HepG2 (cell line): ENCODE measurements around the gene SLC25A22. TPM values are rescaled to one million over a fixed set of nuclear protein-coding genes. Genes with fewer than 3 reads are reported as not detected.

Experiments used
- FOXA1 ChIP-seq, 2 experiments: fragments of 450-650 bp in 1 of 2; sonication (generic) in 1 of 2; formaldehyde crosslinking in 1 of 2; IDR thresholded peaks; 2 replicates each; pipeline versions ENCODE4 v1.4.0 to v1.6.1; 2016 to 2020; ENCODE audit warnings: missing genetic modification reagents in 1 of 2
- MED13 ChIP-seq: sonication (generic); formaldehyde crosslinking; IDR thresholded peaks from 2 replicates; pipeline ENCODE4 v1.5.0; 2020; ENCODE audit warnings: missing genetic modification reagents
- XRCC5 ChIP-seq: fragments of 200-400 bp; formaldehyde crosslinking; optimal IDR thresholded peaks from 2 replicates; pipeline ENCODE3; 2017; ENCODE audit warnings: mild to moderate bottlenecking, low read length
- ZNF225 ChIP-seq: sonication (generic); formaldehyde crosslinking; IDR thresholded peaks from 2 replicates; pipeline ENCODE4 v1.4.0; 2020; ENCODE audit warnings: mild to moderate bottlenecking, missing genetic modification reagents
- ZSCAN20 ChIP-seq: sonication (generic); formaldehyde crosslinking; IDR thresholded peaks from 2 replicates; pipeline ENCODE4 v1.4.0; 2020; ENCODE audit warnings: missing genetic modification reagents, mild to moderate bottlenecking, borderline replicate concordance
- polyA plus RNA-seq, 8 experiments: library from polyadenylated mRNA; depleted of rRNA in 3 of 8; stranded (reverse) in 7 of 8; unstranded in 1 of 8; fragments of >200 nt; fragmentation: Illumina TruSeq in 4 of 8; extraction: Trizol in 4 of 8; gene quantifications; 2 replicates each; pipeline versions ENCODE4 v1.2.1 to v1.2.3, GENCODE V29; 2011 to 2016; ENCODE audit warnings: low read depth in 4 of 8, missing spikeins in 1 of 8, mixed read lengths in 1 of 8; ENCODE audit not compliant: insufficient read depth in 1 of 8
- total RNA-seq, 5 experiments: library from RNA; depleted of rRNA; stranded (reverse); fragments of >200 nt; fragmentation: Illumina TruSeq; extraction: Trizol; gene quantifications; 2 replicates each; pipeline ENCODE4 v1.2.3, GENCODE V29; 2016; ENCODE audit warnings: low read depth in 1 of 5
- TF ChIP-seq, protein P1 (sequence below): sonication (generic); formaldehyde crosslinking; IDR thresholded peaks from 2 replicates; pipeline ENCODE4 v1.4.0; 2020; ENCODE audit warnings: missing genetic modification reagents, borderline replicate concordance
- TF ChIP-seq, protein P2 (sequence below): sonication (generic); formaldehyde crosslinking; IDR thresholded peaks from 2 replicates; pipeline ENCODE4 v1.8.1; 2023; ENCODE audit warnings: missing genetic modification reagents, mild to moderate bottlenecking, borderline replicate concordance
- TF ChIP-seq, protein P3 (sequence below): sonication (generic); formaldehyde crosslinking; IDR thresholded peaks from 2 replicates; pipeline ENCODE4 v1.4.0; 2020; ENCODE audit warnings: missing genetic modification reagents, mild to moderate bottlenecking, borderline replicate concordance

Gene SLC25A22
- total and polyA plus RNA-seq, 2 of the 13 experiments (the other 11 are each of a cell fraction or from before 2014, with no cell fraction given): 12.4 to 19.2 TPM

DNA sequence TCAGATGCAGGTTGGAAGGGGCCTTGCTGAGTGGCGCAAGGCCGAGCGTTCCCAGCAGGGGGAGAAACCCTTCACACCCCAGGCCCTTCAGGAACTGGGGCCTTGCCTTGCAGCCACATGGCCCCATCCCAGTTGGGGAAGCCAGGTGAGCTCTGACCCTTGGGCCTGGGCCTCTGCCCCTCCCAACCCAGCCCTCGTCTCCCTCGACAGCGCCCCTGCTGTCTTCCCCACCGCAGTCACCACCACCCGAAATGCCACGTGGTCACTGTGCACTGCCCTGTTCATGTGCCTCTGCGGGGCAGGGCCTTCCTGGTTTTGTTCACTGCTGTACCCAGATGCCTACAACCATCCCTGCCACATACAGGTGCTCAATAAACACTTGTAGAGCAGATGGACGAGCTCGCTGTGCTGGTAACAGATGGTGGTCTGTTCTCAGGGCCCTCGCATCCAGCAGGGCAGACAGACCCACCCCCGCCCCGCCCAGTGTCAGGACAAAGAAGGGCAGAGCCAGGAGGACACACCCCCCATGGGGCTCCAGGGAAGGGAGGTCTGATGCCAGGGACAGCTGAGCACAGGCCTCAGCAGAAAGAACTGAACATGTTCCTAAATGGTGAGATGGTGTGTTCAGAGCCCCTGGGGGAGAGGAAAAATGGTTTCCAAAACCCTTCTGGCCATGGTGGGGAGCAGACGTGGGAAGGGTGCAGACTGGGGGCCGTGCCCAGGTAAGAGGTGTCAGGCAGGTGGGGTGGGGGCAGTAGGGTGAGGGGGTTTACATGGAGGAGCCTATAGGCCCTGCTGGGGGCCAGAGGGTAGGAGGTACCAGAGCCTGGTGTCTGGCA lies 40.6 kb upstream of the SLC25A22 start (continued):
- TF ChIP-seq XRCC5 (peak; percentile 79), MED13 (CRISPR knock-in tag) (no peak), FOXA1 (IDR thresholded peaks at IDR 0.05) (no peak), FOXA1 (CRISPR knock-in tag; IDR thresholded peaks at IDR 0.05) (0 out of 2 replicates have a peak, but pooled peaks have one; percentile 40), ZSCAN20 (CRISPR knock-in tag) (no peak), ZNF225 (CRISPR knock-in tag) (no peak)
- TF ChIP-seq, protein P1, sequence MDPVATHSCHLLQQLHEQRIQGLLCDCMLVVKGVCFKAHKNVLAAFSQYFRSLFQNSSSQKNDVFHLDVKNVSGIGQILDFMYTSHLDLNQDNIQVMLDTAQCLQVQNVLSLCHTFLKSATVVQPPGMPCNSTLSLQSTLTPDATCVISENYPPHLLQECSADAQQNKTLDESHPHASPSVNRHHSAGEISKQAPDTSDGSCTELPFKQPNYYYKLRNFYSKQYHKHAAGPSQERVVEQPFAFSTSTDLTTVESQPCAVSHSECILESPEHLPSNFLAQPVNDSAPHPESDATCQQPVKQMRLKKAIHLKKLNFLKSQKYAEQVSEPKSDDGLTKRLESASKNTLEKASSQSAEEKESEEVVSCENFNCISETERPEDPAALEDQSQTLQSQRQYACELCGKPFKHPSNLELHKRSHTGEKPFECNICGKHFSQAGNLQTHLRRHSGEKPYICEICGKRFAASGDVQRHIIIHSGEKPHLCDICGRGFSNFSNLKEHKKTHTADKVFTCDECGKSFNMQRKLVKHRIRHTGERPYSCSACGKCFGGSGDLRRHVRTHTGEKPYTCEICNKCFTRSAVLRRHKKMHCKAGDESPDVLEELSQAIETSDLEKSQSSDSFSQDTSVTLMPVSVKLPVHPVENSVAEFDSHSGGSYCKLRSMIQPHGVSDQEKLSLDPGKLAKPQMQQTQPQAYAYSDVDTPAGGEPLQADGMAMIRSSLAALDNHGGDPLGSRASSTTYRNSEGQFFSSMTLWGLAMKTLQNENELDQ (CRISPR knock-in tag): no peak
- TF ChIP-seq, protein P2, sequence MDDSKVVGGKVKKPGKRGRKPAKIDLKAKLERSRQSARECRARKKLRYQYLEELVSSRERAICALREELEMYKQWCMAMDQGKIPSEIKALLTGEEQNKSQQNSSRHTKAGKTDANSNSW: no peak
- TF ChIP-seq, protein P3, sequence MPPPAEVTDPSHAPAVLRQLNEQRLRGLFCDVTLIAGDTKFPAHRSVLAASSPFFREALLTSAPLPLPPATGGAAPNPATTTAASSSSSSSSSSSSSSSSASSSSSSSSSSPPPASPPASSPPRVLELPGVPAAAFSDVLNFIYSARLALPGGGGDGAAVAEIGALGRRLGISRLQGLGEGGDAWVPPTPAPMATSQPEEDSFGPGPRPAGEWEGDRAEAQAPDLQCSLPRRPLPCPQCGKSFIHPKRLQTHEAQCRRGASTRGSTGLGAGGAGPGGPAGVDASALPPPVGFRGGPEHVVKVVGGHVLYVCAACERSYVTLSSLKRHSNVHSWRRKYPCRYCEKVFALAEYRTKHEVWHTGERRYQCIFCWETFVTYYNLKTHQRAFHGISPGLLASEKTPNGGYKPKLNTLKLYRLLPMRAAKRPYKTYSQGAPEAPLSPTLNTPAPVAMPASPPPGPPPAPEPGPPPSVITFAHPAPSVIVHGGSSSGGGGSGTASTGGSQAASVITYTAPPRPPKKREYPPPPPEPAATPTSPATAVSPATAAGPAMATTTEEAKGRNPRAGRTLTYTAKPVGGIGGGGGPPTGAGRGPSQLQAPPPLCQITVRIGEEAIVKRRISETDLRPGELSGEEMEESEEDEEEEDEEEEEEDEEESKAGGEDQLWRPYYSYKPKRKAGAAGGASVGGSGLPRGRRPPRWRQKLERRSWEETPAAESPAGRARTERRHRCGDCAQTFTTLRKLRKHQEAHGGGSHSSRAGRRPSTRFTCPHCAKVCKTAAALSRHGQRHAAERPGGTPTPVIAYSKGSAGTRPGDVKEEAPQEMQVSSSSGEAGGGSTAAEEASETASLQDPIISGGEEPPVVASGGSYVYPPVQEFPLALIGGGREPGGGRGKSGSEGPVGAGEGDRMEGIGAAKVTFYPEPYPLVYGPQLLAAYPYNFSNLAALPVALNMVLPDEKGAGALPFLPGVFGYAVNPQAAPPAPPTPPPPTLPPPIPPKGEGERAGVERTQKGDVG (CRISPR knock-in tag): peak; percentile 58; the same call in 1 of the 2 replicates
